HL-60 (cell line): ENCODE results near the gene INPP5B.

ENCODE experiments used
- GABPA ChIP-seq: IDR thresholded peaks from 2 replicates; pipeline ENCODE4 v1.6.1; 2012; ENCODE audit warnings: low read depth
- POLR2AphosphoS5 ChIP-seq: IDR thresholded peaks from 2 replicates; pipeline ENCODE4 v1.6.1; 2012; ENCODE audit warnings: low read depth
- SPI1 ChIP-seq: IDR thresholded peaks from 2 replicates; pipeline ENCODE4 v1.6.1; 2012; ENCODE audit warnings: low read depth, mild to moderate bottlenecking, borderline replicate concordance
- TF ChIP-seq, protein P1 (sequence below): IDR thresholded peaks from one replicate; pipeline ENCODE4 v1.5.1; 2011; ENCODE audit warnings: low read length, control low read depth, inconsistent platforms; ENCODE audit not compliant: insufficient read depth
- TF ChIP-seq, protein P2 (sequence below): IDR thresholded peaks from 2 replicates; pipeline ENCODE4 v1.6.1; 2012; ENCODE audit warnings: low read depth; ENCODE audit not compliant: insufficient replicate concordance

DNA sequence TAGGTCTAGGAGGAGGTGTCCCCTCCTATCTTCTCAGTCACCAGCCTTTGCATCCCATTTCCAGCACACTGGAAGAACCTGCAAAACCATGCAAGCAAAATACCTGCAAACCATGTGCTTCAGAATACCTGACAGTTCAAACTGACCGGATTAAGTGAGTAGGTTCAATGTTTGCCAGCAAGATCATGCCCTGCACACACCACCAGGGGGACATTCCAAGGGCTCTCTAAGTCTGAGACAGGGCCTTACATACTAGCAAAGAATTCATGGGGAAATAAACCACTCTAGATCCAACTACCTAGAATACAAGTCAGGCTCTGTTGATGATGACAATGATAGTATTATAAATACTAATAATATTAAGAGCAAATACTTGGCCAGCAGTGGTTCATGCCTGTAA is 27.6 kb downstream of the INPP5B start:
- TF ChIP-seq POLR2AphosphoS5 = no peak
- TF ChIP-seq, protein P1, sequence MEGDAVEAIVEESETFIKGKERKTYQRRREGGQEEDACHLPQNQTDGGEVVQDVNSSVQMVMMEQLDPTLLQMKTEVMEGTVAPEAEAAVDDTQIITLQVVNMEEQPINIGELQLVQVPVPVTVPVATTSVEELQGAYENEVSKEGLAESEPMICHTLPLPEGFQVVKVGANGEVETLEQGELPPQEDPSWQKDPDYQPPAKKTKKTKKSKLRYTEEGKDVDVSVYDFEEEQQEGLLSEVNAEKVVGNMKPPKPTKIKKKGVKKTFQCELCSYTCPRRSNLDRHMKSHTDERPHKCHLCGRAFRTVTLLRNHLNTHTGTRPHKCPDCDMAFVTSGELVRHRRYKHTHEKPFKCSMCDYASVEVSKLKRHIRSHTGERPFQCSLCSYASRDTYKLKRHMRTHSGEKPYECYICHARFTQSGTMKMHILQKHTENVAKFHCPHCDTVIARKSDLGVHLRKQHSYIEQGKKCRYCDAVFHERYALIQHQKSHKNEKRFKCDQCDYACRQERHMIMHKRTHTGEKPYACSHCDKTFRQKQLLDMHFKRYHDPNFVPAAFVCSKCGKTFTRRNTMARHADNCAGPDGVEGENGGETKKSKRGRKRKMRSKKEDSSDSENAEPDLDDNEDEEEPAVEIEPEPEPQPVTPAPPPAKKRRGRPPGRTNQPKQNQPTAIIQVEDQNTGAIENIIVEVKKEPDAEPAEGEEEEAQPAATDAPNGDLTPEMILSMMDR = peak; percentile 49
- TF ChIP-seq, protein P2, sequence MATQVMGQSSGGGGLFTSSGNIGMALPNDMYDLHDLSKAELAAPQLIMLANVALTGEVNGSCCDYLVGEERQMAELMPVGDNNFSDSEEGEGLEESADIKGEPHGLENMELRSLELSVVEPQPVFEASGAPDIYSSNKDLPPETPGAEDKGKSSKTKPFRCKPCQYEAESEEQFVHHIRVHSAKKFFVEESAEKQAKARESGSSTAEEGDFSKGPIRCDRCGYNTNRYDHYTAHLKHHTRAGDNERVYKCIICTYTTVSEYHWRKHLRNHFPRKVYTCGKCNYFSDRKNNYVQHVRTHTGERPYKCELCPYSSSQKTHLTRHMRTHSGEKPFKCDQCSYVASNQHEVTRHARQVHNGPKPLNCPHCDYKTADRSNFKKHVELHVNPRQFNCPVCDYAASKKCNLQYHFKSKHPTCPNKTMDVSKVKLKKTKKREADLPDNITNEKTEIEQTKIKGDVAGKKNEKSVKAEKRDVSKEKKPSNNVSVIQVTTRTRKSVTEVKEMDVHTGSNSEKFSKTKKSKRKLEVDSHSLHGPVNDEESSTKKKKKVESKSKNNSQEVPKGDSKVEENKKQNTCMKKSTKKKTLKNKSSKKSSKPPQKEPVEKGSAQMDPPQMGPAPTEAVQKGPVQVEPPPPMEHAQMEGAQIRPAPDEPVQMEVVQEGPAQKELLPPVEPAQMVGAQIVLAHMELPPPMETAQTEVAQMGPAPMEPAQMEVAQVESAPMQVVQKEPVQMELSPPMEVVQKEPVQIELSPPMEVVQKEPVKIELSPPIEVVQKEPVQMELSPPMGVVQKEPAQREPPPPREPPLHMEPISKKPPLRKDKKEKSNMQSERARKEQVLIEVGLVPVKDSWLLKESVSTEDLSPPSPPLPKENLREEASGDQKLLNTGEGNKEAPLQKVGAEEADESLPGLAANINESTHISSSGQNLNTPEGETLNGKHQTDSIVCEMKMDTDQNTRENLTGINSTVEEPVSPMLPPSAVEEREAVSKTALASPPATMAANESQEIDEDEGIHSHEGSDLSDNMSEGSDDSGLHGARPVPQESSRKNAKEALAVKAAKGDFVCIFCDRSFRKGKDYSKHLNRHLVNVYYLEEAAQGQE = no peak
- TF ChIP-seq GABPA = no peak
- TF ChIP-seq SPI1 = no peak
